ENCODE results near the gene TMED4. TPM values are rescaled to one million over a fixed set of nuclear protein-coding genes. Genes with fewer than 3 reads are reported as not detected.
A peak's percentile ranks its signal among the peaks of the same experiment; 100 is the strongest.

The TMED4 gene
- total RNA-seq, 2 experiments from 2014 or later, result 68.6 to 80.5 TPM

DNA sequence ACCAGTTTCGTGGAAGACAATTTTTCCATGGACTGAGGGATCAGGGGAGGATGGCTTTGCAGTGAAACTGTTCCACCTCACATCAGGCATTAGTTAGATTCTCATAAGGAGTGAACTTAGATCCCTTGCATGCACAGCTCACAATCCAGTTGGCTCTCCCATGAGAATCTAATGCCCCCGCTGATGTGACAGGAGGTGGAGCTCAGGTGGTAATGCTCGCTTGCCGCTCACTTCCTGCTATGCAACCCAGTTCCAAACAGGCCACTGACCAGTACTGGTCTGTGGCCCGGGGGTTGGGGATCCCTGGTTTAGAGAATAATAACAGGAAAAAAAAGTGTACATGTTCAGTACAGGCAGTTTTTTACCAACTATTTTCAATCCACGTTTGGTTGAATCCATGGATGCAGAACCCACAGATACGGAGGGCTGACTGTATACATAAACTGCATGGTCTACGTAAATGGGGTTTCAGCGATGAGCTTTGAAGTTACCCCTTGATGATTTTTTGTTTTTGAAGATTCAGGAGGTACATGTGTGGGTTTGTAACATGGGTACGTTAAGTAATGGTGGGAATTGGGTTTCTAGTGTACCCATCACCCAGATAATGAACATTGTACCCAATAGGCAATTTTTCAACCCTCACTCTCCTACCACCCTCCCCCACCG lies 48.9 kb upstream of the TMED4 start:
- ChIA-PET CTCF (ENCODE audit: unreplicated experiment) (interaction anchor here (0.7 kb wide), 1 partner anchor 9 kb away, joined by 3 read pairs; no protein-coding TSS in a partner anchor), POLR2A (interaction anchor here (0.6 to 2.7 kb wide), 7 partner anchors 9 to 219 kb away, joined by 3 to 12 read pairs (median 5); partner anchors contain the start of genes OGDH and TMED4)
- intact Hi-C loops (cut with micrococcal nuclease; ENCODE audit: unreplicated experiment), result no loop called here
- no peak for DNase-seq (ENCODE audit: low spot score)
- Histone ChIP-seq H3K79me2 (ENCODE audit: insufficient read depth, low read depth, low read length) (0 out of 2 replicates have a peak, but pooled peaks cover 5% of the 10 kb centered on the region), H3K9me2 (ENCODE audit: insufficient read depth, low read length) (no peaks in the 10 kb centered on the region), H3K36me3 (ENCODE audit: insufficient read depth, low read length) (peaks cover 43% of the 10 kb centered on the region), H3K4me3 (ENCODE audit: low read depth, low read length, poor library complexity, severe bottlenecking) (no peak overlapping the region), H3K4me1 (ENCODE audit: insufficient read depth, low read length, poor library complexity, severe bottlenecking) (peaks cover 63% of the 10 kb centered on the region), H3K4me2 (ENCODE audit: low read length) (peak overlapping the region; percentile 64; the same call in 1 of the 2 replicates), H3K9me3 (ENCODE audit: low read length) (no peaks in the 10 kb centered on the region), H2AFZ (ENCODE audit: low read length) (no peak overlapping the region), H4K20me1 (ENCODE audit: insufficient read depth, low read length) (no peaks in the 10 kb centered on the region), H3K27ac (ENCODE audit: low read depth, low read length, poor library complexity, severe bottlenecking) (peak overlapping the region; percentile 62)
- BruUV-seq (replicated peaks), result no TSS peak
- TF ChIP-seq, protein P1, sequence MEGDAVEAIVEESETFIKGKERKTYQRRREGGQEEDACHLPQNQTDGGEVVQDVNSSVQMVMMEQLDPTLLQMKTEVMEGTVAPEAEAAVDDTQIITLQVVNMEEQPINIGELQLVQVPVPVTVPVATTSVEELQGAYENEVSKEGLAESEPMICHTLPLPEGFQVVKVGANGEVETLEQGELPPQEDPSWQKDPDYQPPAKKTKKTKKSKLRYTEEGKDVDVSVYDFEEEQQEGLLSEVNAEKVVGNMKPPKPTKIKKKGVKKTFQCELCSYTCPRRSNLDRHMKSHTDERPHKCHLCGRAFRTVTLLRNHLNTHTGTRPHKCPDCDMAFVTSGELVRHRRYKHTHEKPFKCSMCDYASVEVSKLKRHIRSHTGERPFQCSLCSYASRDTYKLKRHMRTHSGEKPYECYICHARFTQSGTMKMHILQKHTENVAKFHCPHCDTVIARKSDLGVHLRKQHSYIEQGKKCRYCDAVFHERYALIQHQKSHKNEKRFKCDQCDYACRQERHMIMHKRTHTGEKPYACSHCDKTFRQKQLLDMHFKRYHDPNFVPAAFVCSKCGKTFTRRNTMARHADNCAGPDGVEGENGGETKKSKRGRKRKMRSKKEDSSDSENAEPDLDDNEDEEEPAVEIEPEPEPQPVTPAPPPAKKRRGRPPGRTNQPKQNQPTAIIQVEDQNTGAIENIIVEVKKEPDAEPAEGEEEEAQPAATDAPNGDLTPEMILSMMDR (conservative IDR thresholded peaks at IDR 0.05; ENCODE audit: low read length), result no peak
- no peak for TF ChIP-seq EZH2phosphoT487 (IDR thresholded peaks at IDR 0.05; ENCODE audit: borderline replicate concordance, low read depth, low read length)

DNA sequence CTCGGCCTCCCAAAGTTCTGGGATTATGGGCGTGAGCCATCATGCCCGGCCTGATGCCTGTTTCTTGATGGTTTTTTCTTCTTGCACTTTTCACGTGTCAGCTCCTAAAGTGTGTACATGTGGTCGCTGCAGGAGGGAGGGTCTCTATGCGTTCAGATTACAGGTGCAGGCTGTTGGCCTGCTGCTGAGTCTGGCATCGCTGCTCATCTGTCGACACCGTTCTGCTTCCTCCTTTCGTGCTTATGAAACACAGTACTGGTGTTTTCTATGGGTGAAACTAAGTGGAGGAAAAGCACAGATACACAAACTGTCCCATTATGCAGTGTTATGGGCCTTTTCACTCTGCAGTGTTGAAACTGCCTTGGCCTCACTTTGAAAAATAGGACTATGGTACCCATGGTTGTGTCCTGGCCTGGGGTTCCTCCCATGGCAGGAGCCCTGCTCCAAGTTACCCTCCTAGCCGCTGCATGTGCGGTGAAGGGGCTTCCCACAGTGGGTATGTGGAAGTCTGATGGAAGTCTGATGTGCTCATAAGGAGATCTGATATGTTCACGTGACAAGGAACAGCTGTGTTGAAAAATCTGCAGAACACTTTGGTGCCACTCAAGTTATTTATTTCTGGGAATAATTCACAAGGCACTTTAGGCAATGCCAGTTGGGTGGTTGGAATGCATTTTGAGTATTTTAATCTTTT lies 47.9 kb upstream of the TMED4 start:
- Histone ChIP-seq H3K4me2 (ENCODE audit: low read length) (peak overlapping the region; percentile 64), H3K9me2 (ENCODE audit: insufficient read depth, low read length) (no peaks in the 10 kb centered on the region), H3K27ac (ENCODE audit: low read depth, low read length, poor library complexity, severe bottlenecking) (peak overlapping the region; percentile 62), H4K20me1 (ENCODE audit: insufficient read depth, low read length) (no peaks in the 10 kb centered on the region), H3K4me3 (ENCODE audit: low read depth, low read length, poor library complexity, severe bottlenecking) (no peak overlapping the region), H2AFZ (ENCODE audit: low read length) (no peak overlapping the region), H3K4me1 (ENCODE audit: insufficient read depth, low read length, poor library complexity, severe bottlenecking) (peaks cover 63% of the 10 kb centered on the region), H3K9me3 (ENCODE audit: low read length) (no peaks in the 10 kb centered on the region), H3K36me3 (ENCODE audit: insufficient read depth, low read length) (peaks cover 53% of the 10 kb centered on the region), H3K79me2 (ENCODE audit: insufficient read depth, low read depth, low read length) (peaks cover 5% of the 10 kb centered on the region; the same call in 1 of the 2 replicates)
- TF ChIP-seq, protein P1 (conservative IDR thresholded peaks at IDR 0.05; ENCODE audit: low read length), result no peak
- no peak for TF ChIP-seq EZH2phosphoT487 (IDR thresholded peaks at IDR 0.05; ENCODE audit: borderline replicate concordance, low read depth, low read length)
- intact Hi-C loops (cut with micrococcal nuclease; ENCODE audit: unreplicated experiment), result no loop called here
- ChIA-PET POLR2A (interaction anchor here (0.8 to 2.7 kb wide), 5 partner anchors 8 to 23 kb away, joined by 3 to 12 read pairs (median 5); partner anchors contain the start of gene OGDH), CTCF (ENCODE audit: unreplicated experiment) (interaction anchor here (0.6 to 1.2 kb wide), 3 partner anchors 21 to 221 kb away, joined by 3 read pairs; no protein-coding TSS in a partner anchor)
- DNase-seq (ENCODE audit: low spot score), result peak; percentile 69
- no TSS peak for BruUV-seq (replicated peaks)
